H9 (cell line): ENCODE measurements around the gene NCOR1. TPM values are rescaled to one million over a fixed set of nuclear protein-coding genes. Genes with fewer than 3 reads are reported as not detected.

ENCODE experiments used
- DNase-seq: peaks from one replicate; pipeline ENCODE4 v3.0.0-alpha.2; 2017
- H2AFZ ChIP-seq: one replicate; pipeline ENCODE4 v1.6.1; 2013; ENCODE audit warnings: mild to moderate bottlenecking, low read length, control low read depth, moderate library complexity
- H2AK5ac ChIP-seq: 2 replicates; pipeline ENCODE4 v1.6.1; 2013; ENCODE audit warnings: low read length, control low read depth, mixed read lengths; ENCODE audit not compliant: insufficient read length
- H2BK120ac ChIP-seq: one replicate; pipeline ENCODE4 v1.6.1; 2013; ENCODE audit warnings: low read depth, mild to moderate bottlenecking, low read length, control low read depth, inconsistent platforms; ENCODE audit not compliant: poor library complexity, severe bottlenecking
- H2BK12ac ChIP-seq: 2 replicates; pipeline ENCODE4 v1.6.1; 2013; ENCODE audit warnings: low read length, control low read depth, mixed read lengths, low read depth; ENCODE audit not compliant: insufficient read length
- H2BK15ac ChIP-seq: 2 replicates; pipeline ENCODE4 v1.6.1; 2013; ENCODE audit warnings: low read depth, low read length, control low read depth
- H2BK20ac ChIP-seq: one replicate; pipeline ENCODE4 v1.6.1; 2013; ENCODE audit warnings: low read depth, mild to moderate bottlenecking, low read length, control low read depth, inconsistent platforms; ENCODE audit not compliant: poor library complexity, severe bottlenecking
- H2BK5ac ChIP-seq: 2 replicates; pipeline ENCODE4 v1.6.1; 2013; ENCODE audit warnings: low read length, control low read depth, mixed read lengths; ENCODE audit not compliant: insufficient read length
- H3K14ac ChIP-seq: 2 replicates; pipeline ENCODE4 v1.6.1; 2013; ENCODE audit warnings: low read length, control low read depth; ENCODE audit not compliant: insufficient read depth
- H3K18ac ChIP-seq: 2 replicates; pipeline ENCODE4 v1.6.1; 2013; ENCODE audit warnings: low read depth, mild to moderate bottlenecking, mixed read lengths, low read length, control low read depth; ENCODE audit not compliant: insufficient read length
- H3K23ac ChIP-seq: 2 replicates; pipeline ENCODE4 v1.6.1; 2013; ENCODE audit warnings: low read length, control low read depth, mixed read lengths, low read depth; ENCODE audit not compliant: insufficient read length
- H3K23me2 ChIP-seq: 2 replicates; pipeline ENCODE4 v1.6.1; 2013; ENCODE audit warnings: low read depth, mild to moderate bottlenecking, mixed read lengths, low read length, control low read depth; ENCODE audit not compliant: insufficient read length, poor library complexity, severe bottlenecking
- H3K27ac ChIP-seq: 2 replicates; pipeline ENCODE4 v1.5.1; 2013; ENCODE audit warnings: low read length, control low read depth, mixed read lengths, low read depth; ENCODE audit not compliant: insufficient read length
- H3K27me3 ChIP-seq: 2 replicates; pipeline ENCODE4 v1.6.1; 2013; ENCODE audit warnings: low read length, control low read depth, inconsistent platforms; ENCODE audit not compliant: insufficient read depth
- H3K4ac ChIP-seq: 2 replicates; pipeline ENCODE4 v1.6.1; 2013; ENCODE audit warnings: low read depth, mild to moderate bottlenecking, control low read depth, inconsistent platforms, low read length, moderate library complexity
- H3K4me1 ChIP-seq: 2 replicates; pipeline ENCODE4 v1.6.1; 2013; ENCODE audit warnings: low read length, control low read depth, inconsistent platforms; ENCODE audit not compliant: insufficient read depth
- H3K4me2 ChIP-seq: 2 replicates; pipeline ENCODE4 v1.6.1; 2013; ENCODE audit warnings: low read length, control low read depth, mixed read lengths; ENCODE audit not compliant: insufficient read length, insufficient read depth
- H3K56ac ChIP-seq: 2 replicates; pipeline ENCODE4 v1.6.1; 2013; ENCODE audit warnings: low read depth, mild to moderate bottlenecking, mixed read lengths, low read length, control low read depth; ENCODE audit not compliant: insufficient read length
- H3K79me1 ChIP-seq: 2 replicates; pipeline ENCODE4 v1.6.1; 2013; ENCODE audit warnings: low read depth, mild to moderate bottlenecking, moderate library complexity, low read length, control low read depth, inconsistent platforms; ENCODE audit not compliant: insufficient read depth, poor library complexity, severe bottlenecking
- H3K79me2 ChIP-seq: 2 replicates; pipeline ENCODE4 v1.6.1; 2013; ENCODE audit warnings: low read length, control low read depth, inconsistent platforms; ENCODE audit not compliant: insufficient read depth
- H3K9ac ChIP-seq: 2 replicates; pipeline ENCODE4 v1.6.1; 2013; ENCODE audit warnings: low read length, control low read depth, mixed read lengths; ENCODE audit not compliant: insufficient read length; ENCODE audit errors: extremely low read depth
- H3K9me3 ChIP-seq: one replicate; pipeline ENCODE4 v1.6.1; 2013; ENCODE audit warnings: low read depth, low read length, inconsistent platforms; ENCODE audit not compliant: control insufficient read depth
- H3T11ph ChIP-seq: one replicate; pipeline ENCODE4 v1.6.1; 2013; ENCODE audit warnings: mild to moderate bottlenecking, low read length, control low read depth, inconsistent platforms
- H4K20me1 ChIP-seq: one replicate; pipeline ENCODE4 v1.6.1; 2013; ENCODE audit not compliant: control insufficient read depth, insufficient read length, insufficient read depth
- H4K5ac ChIP-seq: 2 replicates; pipeline ENCODE4 v1.6.1; 2013; ENCODE audit warnings: low read depth, mild to moderate bottlenecking, mixed read lengths, low read length, control low read depth; ENCODE audit not compliant: insufficient read length
- H4K8ac ChIP-seq: replicated peaks from 2 replicates; pipeline ENCODE4 v1.6.1; 2013; ENCODE audit warnings: low read length, control low read depth, mixed read lengths, low read depth; ENCODE audit not compliant: insufficient read length
- H4K91ac ChIP-seq: 2 replicates; pipeline ENCODE4 v1.6.1; 2013; ENCODE audit warnings: low read depth, mild to moderate bottlenecking, moderate library complexity, mixed read lengths, low read length, control low read depth; ENCODE audit not compliant: insufficient read length
- H3K27ac Mint-ChIP-seq, 3 experiments: 2 replicates in 2 of 3; 3 replicates in 1 of 3; pipeline ENCODE4 v1.8.0; 2020 to 2021; ENCODE audit warnings: mixed read lengths in 3 of 3, mild to moderate bottlenecking in 1 of 3, moderate library complexity in 1 of 3
- H3K27me3 Mint-ChIP-seq: 2 replicates; pipeline ENCODE4 v1.8.0; 2021; ENCODE audit warnings: low read depth, mild to moderate bottlenecking, moderate library complexity, mixed read lengths
- H3K36me3 Mint-ChIP-seq, 3 experiments: 2 replicates in 2 of 3; 3 replicates in 1 of 3; pipeline ENCODE4 v1.8.0; 2020 to 2021; ENCODE audit warnings: low read depth in 3 of 3, mixed read lengths in 3 of 3; ENCODE audit not compliant: insufficient read depth in 1 of 3
- H3K4me1 Mint-ChIP-seq, 2 experiments: 2 replicates each; pipeline ENCODE4 v1.8.0; 2020; ENCODE audit warnings: mixed read lengths in 2 of 2
- H3K4me3 Mint-ChIP-seq, 2 experiments: 2 replicates in 1 of 2; 3 replicates in 1 of 2; pipeline ENCODE4 v1.8.0; 2020 to 2021; ENCODE audit warnings: mild to moderate bottlenecking in 2 of 2, mixed read lengths in 2 of 2, moderate library complexity in 1 of 2
- H3K9me3 Mint-ChIP-seq, 2 experiments: 2 replicates in 1 of 2; 3 replicates in 1 of 2; pipeline ENCODE4 v1.8.0; 2020; ENCODE audit warnings: mild to moderate bottlenecking in 2 of 2, mixed read lengths in 2 of 2, moderate library complexity in 1 of 2
- CTCF ChIP-seq: fragments of 200-600 bp; sonication (generic); conservative IDR thresholded peaks from 3 replicates; pipeline ENCODE4 v1.8.0; 2021; ENCODE audit warnings: antibody characterized with exemption, mild to moderate bottlenecking
- WGBS: extraction: QIAGEN DNeasy Blood & Tissue Kit; methylation state at CpG from one replicate; pipeline ENCODE4 v1.1.7; 2013; ENCODE audit warnings: missing lambda C conversion rate, low lambda C conversion rate, mixed read lengths; ENCODE audit not compliant: insufficient read length; ENCODE audit errors: extremely low coverage; 5-methylcytosine and 5-hydroxymethylcytosine counted together
- total RNA-seq: library from RNA; stranded (reverse); gene quantifications from 2 replicates; pipeline ENCODE4 v1.2.1, GENCODE V29; 2021

The NCOR1 gene
- total RNA-seq, 1 experiment from 2014 or later, result 119 TPM

DNA sequence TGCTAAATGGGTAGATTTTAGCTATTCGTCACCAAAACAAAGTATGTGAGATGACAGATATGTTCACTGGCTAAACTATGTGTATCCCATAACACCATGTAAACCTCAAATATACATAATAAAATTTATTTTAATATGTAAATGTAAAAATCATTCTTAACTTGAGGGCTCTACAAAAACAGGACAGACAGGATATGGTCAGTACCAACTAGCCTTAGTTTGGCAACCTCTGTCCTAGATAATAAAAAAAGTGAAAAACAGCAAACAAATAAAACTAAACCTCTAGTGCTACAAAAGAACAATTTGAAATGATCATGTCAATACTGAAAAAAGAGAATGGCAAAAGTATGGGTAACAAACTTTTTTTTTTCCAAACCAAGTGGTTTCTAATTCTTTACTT is 33.8 kb downstream of the NCOR1 start:
- no peak overlapping the region for H3K27ac Mint-ChIP-seq
- H4K8ac ChIP-seq, result no peak overlapping the region
- H3K36me3 Mint-ChIP-seq, result peaks cover 25 to 40% (median 38%) of the 10 kb centered on the region in 3 experiments; a peak in 6 of 7 replicates

More for the DNA sequence above, 33.8 kb downstream of the NCOR1 start:
- H3K27me3 Mint-ChIP-seq, result no peaks in the 10 kb centered on the region; the same call in 1 of the 2 replicates
- H2BK15ac ChIP-seq, result no peak overlapping the region
- H3K9ac ChIP-seq, result no peak overlapping the region
- no peak for DNase-seq
- no peak overlapping the region for H3K4ac ChIP-seq
- TF ChIP-seq CTCF, result no peak
- H3K4me2 ChIP-seq, result no peak overlapping the region
- H3K4me3 Mint-ChIP-seq, result no peak overlapping the region
- no peaks in the 10 kb centered on the region for H3K23me2 ChIP-seq
- H3K4me1 Mint-ChIP-seq, result no peaks in the 10 kb centered on the region
- H2AK5ac ChIP-seq, result no peak overlapping the region
- H2BK120ac ChIP-seq, result no peak overlapping the region
- H3K79me1 ChIP-seq, result no peaks in the 10 kb centered on the region
- no peak overlapping the region for H2BK20ac ChIP-seq
- H3K9me3 ChIP-seq, result no peaks in the 10 kb centered on the region
- H3T11ph ChIP-seq, result no peak overlapping the region
- H4K5ac ChIP-seq, result no peak overlapping the region
- no peaks in the 10 kb centered on the region for H4K20me1 ChIP-seq
- no peak overlapping the region for H3K23ac ChIP-seq
- H2BK5ac ChIP-seq, result no peak overlapping the region
- H3K56ac ChIP-seq, result no peak overlapping the region
- H3K79me2 ChIP-seq, result no peaks in the 10 kb centered on the region; the same call in 1 of the 2 replicates
- no peak overlapping the region for H3K27ac ChIP-seq
- no peak overlapping the region for H4K91ac ChIP-seq
- no peaks in the 10 kb centered on the region for H3K9me3 Mint-ChIP-seq
- no peak overlapping the region for H2AFZ ChIP-seq
- no CpG with 5 or more reads among the region's 1 CpG for WGBS
- no peak overlapping the region for H2BK12ac ChIP-seq
- no peaks in the 10 kb centered on the region for H3K4me1 ChIP-seq
- no peaks in the 10 kb centered on the region for H3K27me3 ChIP-seq
- no peak overlapping the region for H3K14ac ChIP-seq
- H3K18ac ChIP-seq, result no peak overlapping the region
